GM18498 (cell line): ENCODE results near the gene USP25.
"Not testable (repeated sequence)": the region's sequence is repeated elsewhere in the genome, so short reads cannot be mapped to it uniquely, and the experiment has no call there.

ENCODE experiments used
- ATAC-seq: cut with Tn5 transposase; IDR thresholded peaks from one replicate; pipeline ENCODE4 v1.9.1; 2021; ENCODE audit warnings: mild to moderate bottlenecking, moderate library complexity; ENCODE audit not compliant: unreplicated experiment

USP25 gene

DNA sequence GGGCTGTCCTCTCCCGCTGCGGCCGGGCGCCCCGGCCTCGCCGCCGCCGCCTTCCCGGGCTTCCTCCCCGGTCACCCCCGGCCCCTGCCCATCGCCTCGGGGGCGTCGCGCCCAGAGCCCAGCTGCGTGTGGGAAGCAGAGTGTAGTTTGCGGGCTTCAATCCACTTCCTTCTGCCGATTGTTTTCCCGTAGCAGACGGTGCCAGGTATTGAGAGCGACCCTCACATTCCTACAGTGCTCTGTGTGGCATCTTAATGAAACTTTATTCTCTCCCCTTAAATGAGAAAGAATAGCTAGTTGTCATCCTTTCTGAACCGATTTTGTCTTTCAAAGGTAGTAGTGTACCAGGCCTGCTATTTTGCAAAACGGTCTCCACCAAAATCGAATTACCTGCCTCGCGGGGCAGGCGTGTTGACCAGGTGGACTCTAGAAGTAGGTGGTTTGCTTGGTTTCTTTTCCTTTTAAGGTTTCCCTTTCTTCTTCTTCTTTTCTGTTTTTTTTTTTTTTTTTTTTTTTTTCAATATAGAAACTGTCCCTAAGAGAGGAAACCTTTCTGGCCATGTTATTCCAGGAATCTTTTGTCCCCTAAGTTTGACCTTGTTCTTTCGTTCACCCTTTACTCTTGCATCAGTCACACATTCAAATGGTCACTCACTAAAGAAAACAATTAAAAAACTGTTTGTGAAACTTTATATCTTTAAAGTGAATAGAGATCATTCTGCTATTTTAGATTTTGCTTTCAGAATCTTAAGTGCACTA, 881 bp downstream of the USP25 start:
- no peak for ATAC-seq

DNA sequence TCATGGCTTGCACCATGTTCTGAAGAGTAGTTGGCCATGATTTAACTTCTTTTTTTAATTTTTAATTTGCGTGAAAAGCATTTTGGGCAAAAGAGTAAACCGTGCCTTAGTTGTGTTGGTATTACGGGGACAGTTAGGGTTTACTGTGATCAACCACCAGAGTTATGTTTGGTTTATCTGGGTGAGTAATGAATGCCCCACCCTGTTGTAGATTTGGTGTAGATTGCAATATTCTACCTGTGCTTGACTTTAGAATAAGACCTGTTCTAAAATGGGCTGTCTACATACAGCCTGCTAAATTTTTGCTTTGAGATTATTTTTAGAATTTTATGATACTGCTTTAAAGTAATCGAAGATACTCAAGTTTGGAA, 1.4 kb downstream of the USP25 start:
- ATAC-seq = no peak

GRCh38 chr21:15732290-15732995, 2.7 kb downstream of the USP25 start:
- peak; percentile 47 for ATAC-seq

DNA sequence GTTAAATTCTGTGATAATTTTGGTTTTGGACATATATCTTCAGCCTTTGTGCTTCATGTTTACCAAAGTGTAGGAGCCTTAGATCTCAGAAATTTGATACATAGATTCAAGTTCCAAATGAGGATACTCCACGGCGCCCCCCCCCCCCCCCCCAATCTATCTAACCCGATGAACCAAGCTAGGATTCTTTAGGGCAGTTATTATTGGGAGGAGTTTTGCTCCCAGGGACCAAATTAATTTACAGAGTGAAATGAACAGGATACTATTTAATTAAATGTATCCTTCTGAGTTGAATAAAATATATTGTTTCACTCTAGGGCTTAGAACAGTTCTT, 3.2 kb downstream of the USP25 start:
- ATAC-seq = no peak

GRCh38 chr21:15735409-15735808, 5.6 kb downstream of the USP25 start:
- no peak for ATAC-seq

DNA sequence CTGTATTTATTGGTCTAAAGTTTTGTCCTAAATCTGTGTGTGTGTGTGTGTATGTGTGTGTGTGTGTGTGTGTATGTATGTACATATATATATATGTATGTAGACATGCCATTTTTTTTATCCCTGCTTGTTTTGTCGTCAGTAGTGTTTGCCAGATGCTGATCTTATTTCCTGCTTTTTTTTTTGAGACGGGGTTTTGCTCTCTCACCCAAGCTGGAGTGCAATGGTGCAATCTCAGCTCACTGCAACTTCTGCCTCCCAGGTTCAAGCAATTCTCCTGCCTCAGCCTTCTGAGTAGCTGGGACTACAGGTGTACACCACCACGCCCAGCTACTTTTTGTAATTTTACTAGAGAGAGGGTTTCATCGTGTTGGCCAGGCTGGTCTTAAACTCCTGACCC, 6.1 kb downstream of the USP25 start:
- ATAC-seq = not testable (repeated sequence)

GRCh38 chr21:15738779-15739178, 9.0 kb downstream of the USP25 start:
- not testable (repeated sequence) for ATAC-seq

DNA sequence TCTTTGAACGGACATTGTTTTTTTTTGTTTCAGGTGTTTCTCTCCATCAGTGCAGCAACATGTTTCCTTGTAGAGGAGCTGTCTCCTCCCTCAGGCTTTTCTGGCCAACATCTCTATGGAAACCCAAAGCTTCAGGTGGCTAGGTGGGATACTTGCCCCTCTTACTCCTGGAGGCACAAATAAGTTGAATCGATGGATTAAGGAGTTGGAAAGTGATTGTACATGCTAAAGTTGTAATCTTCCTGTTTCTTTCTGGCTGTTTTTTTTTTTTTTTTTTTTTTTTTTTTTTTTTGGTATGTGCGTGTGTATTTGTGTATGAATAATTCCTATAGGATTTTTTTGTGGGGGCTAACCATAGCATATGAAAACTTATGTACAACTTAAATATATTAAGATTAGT, 10.6 kb downstream of the USP25 start:
- ATAC-seq = no peak

- ATAC-seq = no peak
These were observed 11.7 kb downstream of the USP25 start for GRCh38 chr21:15741510-15741909.

DNA sequence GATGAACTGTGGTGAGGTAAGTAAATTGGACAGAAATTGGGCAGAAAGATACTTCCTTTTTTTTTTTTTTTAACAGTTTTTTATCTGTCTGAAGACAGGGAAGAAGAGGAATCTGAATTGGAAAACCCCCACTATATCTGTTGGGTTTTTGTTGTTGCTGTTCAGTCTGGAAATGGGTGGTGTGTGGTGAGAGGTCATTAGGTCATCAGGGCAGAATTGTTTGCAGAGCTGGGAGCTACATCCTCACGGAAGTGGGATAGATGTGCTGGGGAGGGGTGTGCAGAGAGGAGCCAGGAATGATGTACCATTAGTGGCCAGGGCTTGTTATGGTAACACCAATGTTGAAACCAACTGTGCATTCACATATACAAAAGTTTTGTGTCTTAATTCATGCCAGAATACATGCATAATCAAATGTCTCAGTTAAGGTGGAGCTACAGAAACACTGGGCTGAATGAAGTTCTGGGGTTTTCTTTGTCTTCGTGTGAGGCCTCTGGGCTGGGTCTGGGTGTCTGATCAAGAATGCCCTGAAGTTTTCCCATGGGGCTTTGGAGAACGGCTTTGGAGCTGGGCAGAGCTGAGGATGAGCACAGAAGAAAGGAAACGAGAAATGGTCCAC, 12.4 kb downstream of the USP25 start:
- ATAC-seq = no peak

GRCh38 chr21:15742694-15743093, 12.9 kb downstream of the USP25 start:
- no peak for ATAC-seq

DNA sequence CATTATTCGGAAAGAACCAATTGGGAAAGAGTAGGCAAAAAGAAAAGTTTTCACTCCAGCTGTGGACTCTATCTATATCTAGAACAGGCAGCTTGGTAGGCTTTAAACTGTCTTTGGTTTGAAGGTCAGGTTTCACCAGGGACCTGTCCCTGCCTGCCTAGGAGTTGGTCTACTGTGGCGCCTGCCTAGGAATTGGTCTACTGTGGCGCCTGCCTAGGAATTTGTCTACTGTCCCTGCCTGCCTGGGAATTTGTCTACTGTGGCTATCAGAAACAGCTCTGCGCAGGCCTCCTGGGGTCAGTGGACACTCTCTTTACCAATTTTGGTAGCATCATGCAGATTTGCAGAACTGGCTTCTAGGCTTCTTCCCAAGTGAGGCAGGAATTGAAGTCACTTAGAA, 13.8 kb downstream of the USP25 start:
- no peak for ATAC-seq

DNA sequence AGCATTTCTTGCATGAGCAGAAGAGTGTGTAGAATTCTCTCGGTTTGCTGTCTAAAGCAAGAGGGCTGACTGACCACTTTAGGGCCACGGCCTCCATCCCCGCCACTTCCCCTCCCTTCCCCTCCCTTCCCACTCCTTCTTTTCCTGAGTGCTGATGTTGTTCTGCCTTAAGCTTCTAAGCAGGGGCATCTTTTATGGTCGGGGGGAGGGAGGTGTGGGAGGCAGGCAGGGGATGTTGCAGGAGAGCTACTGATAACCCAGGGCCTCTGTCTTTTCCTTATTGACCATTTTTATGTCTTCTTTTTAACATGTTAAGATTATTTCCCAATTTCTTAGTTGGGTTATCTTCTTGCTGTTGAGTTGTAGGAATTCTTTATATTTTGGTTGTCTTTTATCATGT, 15.1 kb downstream of the USP25 start:
- no peak for ATAC-seq

GRCh38 chr21:15748586-15748985, 18.8 kb downstream of the USP25 start:
- ATAC-seq = no peak

DNA sequence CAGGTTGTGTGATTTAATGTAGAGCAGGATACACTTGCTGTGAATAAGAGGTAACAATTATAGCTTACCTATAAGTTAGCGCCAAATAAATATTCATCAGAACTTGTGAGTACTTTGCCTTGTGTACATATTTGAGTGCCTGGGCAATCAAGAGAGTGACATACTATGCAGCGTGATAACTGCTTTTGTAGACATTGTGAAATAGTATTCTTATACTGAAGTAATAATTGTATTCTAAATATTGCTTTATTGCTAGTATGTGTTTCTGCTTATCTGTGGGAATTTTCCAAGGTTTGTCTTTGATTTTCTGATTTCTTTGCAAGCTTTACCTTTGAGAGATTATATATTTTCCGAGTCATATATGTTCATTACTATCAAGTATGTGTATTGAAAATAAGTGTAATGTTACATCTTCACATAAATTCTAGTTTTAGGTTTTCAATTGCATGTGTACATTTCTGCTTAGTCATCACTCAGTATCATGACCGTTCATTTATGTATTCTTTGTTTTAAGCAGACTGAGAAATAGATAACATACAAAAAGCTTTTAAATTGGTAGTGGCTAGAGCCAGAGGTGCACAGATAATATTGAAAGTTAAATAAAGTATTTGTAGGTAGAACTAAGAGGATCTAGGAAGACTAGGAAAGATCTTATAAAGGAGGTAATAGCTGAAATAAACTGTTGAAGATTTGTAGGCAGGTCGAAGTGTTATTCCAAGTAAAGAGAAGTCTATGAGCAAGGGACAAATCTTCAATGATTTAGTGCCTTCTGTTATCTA, 19.5 kb downstream of the USP25 start:
- ATAC-seq = no peak

- ATAC-seq = no peak
These were observed 20.0 kb downstream of the USP25 start for GRCh38 chr21:15749861-15750159.

DNA sequence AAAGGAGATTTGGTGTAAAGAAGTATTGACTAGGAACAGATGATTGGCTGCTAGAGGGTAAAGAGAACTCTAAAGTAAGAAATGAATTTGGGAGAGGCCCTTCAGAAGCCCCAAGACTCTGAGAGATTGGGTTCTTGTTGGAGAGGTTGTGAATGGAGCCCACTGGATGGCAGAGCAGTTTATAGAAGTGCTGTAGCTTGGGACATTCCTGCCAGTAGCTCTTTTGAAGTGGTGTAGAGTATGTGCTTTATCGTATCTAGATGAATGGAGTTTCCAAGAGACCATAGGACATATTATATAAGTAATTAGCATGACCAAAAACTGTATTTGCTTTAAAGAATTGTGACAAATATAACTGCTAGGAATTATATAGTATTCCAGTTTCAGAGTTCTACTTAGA, 21.3 kb downstream of the USP25 start:
- ATAC-seq = no peak

DNA sequence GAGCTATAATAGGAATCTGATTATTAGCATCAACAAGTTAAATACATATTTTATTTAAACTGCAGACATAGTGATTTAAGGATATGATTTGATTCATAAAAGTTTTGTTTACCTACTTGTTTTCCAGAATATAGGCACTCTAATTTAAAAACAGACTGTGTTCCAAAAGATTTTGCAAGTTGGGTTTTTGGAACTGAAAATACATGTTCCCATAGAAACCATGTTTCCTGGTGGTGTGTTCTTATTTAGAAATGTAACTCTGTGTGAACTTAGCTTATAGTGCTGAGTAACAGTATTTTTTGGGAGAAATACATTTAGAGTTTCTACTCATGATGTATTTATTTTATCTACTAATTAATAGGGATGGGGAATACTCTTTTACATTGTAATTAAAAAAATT, 21.8 kb downstream of the USP25 start:
- ATAC-seq = no peak

DNA sequence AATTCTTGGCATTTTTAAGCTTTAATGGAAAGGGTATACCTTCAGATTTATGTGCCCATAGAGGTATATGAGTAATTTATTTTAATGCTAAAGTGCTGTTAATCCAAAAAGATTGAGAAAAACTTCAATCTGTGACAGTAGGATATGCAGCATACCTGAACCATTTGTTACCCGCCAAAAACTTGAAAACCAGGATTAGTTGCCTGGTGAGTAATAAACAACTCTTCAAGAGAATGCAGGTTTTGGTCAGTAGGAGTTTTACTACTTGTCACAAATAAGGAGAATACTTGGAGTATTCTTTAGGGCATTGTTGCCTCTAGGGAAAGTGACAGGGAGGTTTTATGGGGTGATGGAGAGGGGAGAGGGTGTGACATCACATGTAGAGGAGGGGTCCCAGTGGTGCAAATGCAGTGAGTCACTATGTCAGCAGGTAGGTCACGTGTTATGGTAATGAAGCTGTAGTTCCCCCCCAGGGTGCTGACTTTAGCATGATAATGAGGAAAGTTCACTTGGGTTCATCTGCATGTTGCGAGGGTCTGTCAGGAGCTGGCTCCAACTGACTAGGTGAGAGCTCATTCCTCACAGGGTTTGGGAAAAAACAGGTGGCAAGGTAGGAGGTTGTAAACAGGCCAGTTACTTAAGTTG, 23.1 kb downstream of the USP25 start:
- no peak for ATAC-seq

- ATAC-seq = no peak
These were observed 24.0 kb downstream of the USP25 start for GRCh38 chr21:15753741-15754140.

- no peak for ATAC-seq
These were observed 24.9 kb downstream of the USP25 start for GRCh38 chr21:15754640-15755039.
